ENCODE measurements around the gene ZNF23.
A peak's percentile ranks its signal among the peaks of the same experiment; 100 is the strongest.

Gene ZNF23

GRCh38 chr16:71404364-71404763 is 57.7 kb downstream of the ZNF23 start:
- Histone ChIP-seq H3K4me1 (peaks cover 4 to 42% (median 33%) of the 10 kb centered on the region in 10 experiments), H3K4me3 (peak overlapping the region in 1 of 10 experiments; percentile 11; a peak in 4 of 20 replicates), H3K27ac (no peak overlapping the region), H3K9ac (no peak overlapping the region), H3K4me2 (no peak overlapping the region), H3K27me3 (peaks cover 0 to 39% (median 0%) of the 10 kb centered on the region in 11 experiments; a peak in 9 of 22 replicates), H4K20me1 (peaks cover 0 to 18% (median 0%) of the 10 kb centered on the region in 11 experiments; a peak in 3 of 22 replicates), H3K36me3 (peaks cover 0 to 6% (median 0%) of the 10 kb centered on the region in 11 experiments; a peak in 4 of 22 replicates), H3K9me3 (replicated peaks in 1 of 11) (peaks cover 21 to 47% (median 33%) of the 10 kb centered on the region in 11 experiments)
- no peak for TF ChIP-seq Cebpa-rat (IDR thresholded peaks at IDR 0.05)

GRCh38 chr16:71402674-71403073 is 59.4 kb downstream of the ZNF23 start:
- no peak for TF ChIP-seq Cebpa-rat (IDR thresholded peaks at IDR 0.05)
- peaks cover 0 to 29% (median 0%) of the 10 kb centered on the region in 11 experiments; a peak in 9 of 22 replicates for H3K27me3 ChIP-seq
- no peak overlapping the region for H3K9ac ChIP-seq

GRCh38 chr16:71402007-71402406 is 60.0 kb downstream of the ZNF23 start:
- Histone ChIP-seq H3K9ac (no peak overlapping the region), H3K4me1 (peaks cover 0 to 21% (median 14%) of the 10 kb centered on the region in 10 experiments; a peak in 18 of 20 replicates), H3K27me3 (peaks cover 0 to 22% (median 0%) of the 10 kb centered on the region in 11 experiments; a peak in 9 of 22 replicates), H3K4me2 (no peak overlapping the region), H3K27ac (no peak overlapping the region), H4K20me1 (peaks cover 0 to 9% (median 0%) of the 10 kb centered on the region in 11 experiments; a peak in 3 of 22 replicates), H3K4me3 (no peak overlapping the region), H3K36me3 (peaks cover 0 to 6% (median 0%) of the 10 kb centered on the region in 11 experiments; a peak in 4 of 22 replicates), H3K9me3 (replicated peaks in 1 of 11) (peaks cover 21 to 47% (median 33%) of the 10 kb centered on the region in 11 experiments)
- TF ChIP-seq Cebpa-rat (IDR thresholded peaks at IDR 0.05): no peak

More at GRCh38 chr16:71402674-71403073, 59.4 kb downstream of the ZNF23 start:
- Histone ChIP-seq H3K27ac (no peak overlapping the region), H3K4me2 (no peak overlapping the region), H3K9me3 (replicated peaks in 1 of 11) (peaks cover 21 to 47% (median 33%) of the 10 kb centered on the region in 11 experiments), H4K20me1 (peaks cover 0 to 16% (median 0%) of the 10 kb centered on the region in 11 experiments; a peak in 3 of 22 replicates), H3K4me3 (no peak overlapping the region), H3K4me1 (peaks cover 0 to 27% (median 21%) of the 10 kb centered on the region in 10 experiments), H3K36me3 (peaks cover 0 to 6% (median 0%) of the 10 kb centered on the region in 11 experiments; a peak in 4 of 22 replicates)

- Histone ChIP-seq H3K9ac (no peak overlapping the region), H3K27ac (no peak overlapping the region), H3K4me2 (no peak overlapping the region), H3K27me3 (peaks cover 0 to 5% (median 0%) of the 10 kb centered on the region in 11 experiments; a peak in 3 of 22 replicates), H3K4me3 (no peak overlapping the region), H3K4me1 (0 out of 20 replicates have a peak, but pooled peaks cover 0 to 1% (median 0%) of the 10 kb centered on the region in 10 experiments), H3K9me3 (replicated peaks in 1 of 11) (peaks cover 17 to 32% (median 23%) of the 10 kb centered on the region in 11 experiments), H4K20me1 (no peaks in the 10 kb centered on the region), H3K36me3 (peaks cover 0 to 5% (median 0%) of the 10 kb centered on the region in 11 experiments; a peak in 4 of 22 replicates)
- no peak for TF ChIP-seq Cebpa-rat (IDR thresholded peaks at IDR 0.05)
Measured at GRCh38 chr16:71399801-71400563, 62.1 kb downstream of the ZNF23 start.

Data from BLaER1 treated with 17β-estradiol and CSF1 and Interleukin-3, amounts not matched to agents 10 nM and 100 nM (cell line).